HepG2 (cell line): Measurements from ENCODE around the gene IL17RC. TPM values are rescaled to one million over a fixed set of nuclear protein-coding genes. Genes with fewer than 3 reads are reported as not detected.

Source experiments
- ETV5 ChIP-seq: IDR thresholded peaks from 2 replicates; pipeline ENCODE4 v1.6.1; 2018; ENCODE audit warnings: missing biosample characterization, missing genetic modification reagents, inconsistent platforms, borderline replicate concordance
- MYC ChIP-seq: sonication (generic); formaldehyde crosslinking; IDR thresholded peaks from 2 replicates; pipeline ENCODE4 v1.9.0; 2021; ENCODE audit warnings: missing genetic modification reagents, borderline replicate concordance
- NCOA1 ChIP-seq: sonication (generic); formaldehyde crosslinking; IDR thresholded peaks from 2 replicates; pipeline ENCODE4 v1.9.0; 2021; ENCODE audit warnings: missing genetic modification reagents
- NPAS2 ChIP-seq: sonication (generic); formaldehyde crosslinking; IDR thresholded peaks from 2 replicates; pipeline ENCODE4 v1.8.0; 2022; ENCODE audit warnings: mild to moderate bottlenecking, missing genetic modification reagents, borderline replicate concordance
- RFX1 ChIP-seq: fragments of 450-650 bp; IDR thresholded peaks from 2 replicates; pipeline ENCODE4 v1.6.1; 2017
- SNAPC4 ChIP-seq: sonication (generic); formaldehyde crosslinking; IDR thresholded peaks from 2 replicates; pipeline ENCODE4 v1.4.0; 2020; ENCODE audit warnings: mild to moderate bottlenecking, missing genetic modification reagents
- SNAPC5 ChIP-seq: sonication (generic); formaldehyde crosslinking; IDR thresholded peaks from 2 replicates; pipeline ENCODE4 v1.8.1; 2023; ENCODE audit warnings: mild to moderate bottlenecking, missing genetic modification reagents, borderline replicate concordance
- SOX6 ChIP-seq, 2 experiments: fragments of 450-650 bp in 1 of 2; sonication (generic) in 1 of 2; formaldehyde crosslinking in 1 of 2; IDR thresholded peaks; 2 replicates each; pipeline versions ENCODE4 v1.4.0 to v1.6.1; 2017 to 2020; ENCODE audit warnings: antibody characterized with exemption in 1 of 2, mild to moderate bottlenecking in 1 of 2, missing genetic modification reagents in 1 of 2
- TFDP2 ChIP-seq: sonication (generic); formaldehyde crosslinking; IDR thresholded peaks from 2 replicates; pipeline ENCODE4 v1.4.0; 2020; ENCODE audit warnings: missing genetic modification reagents
- ZFYVE20 ChIP-seq: sonication (generic); formaldehyde crosslinking; IDR thresholded peaks from 2 replicates; pipeline ENCODE4 v1.8.0; 2023; ENCODE audit warnings: low read depth, mild to moderate bottlenecking, moderate library complexity, missing genetic modification reagents, borderline replicate concordance
- ZNF253 ChIP-seq: sonication (generic); formaldehyde crosslinking; IDR thresholded peaks from 2 replicates; pipeline ENCODE4 v1.8.0; 2022; ENCODE audit warnings: mild to moderate bottlenecking, missing genetic modification reagents, borderline replicate concordance
- ZNF746 ChIP-seq: sonication (generic); formaldehyde crosslinking; IDR thresholded peaks from 2 replicates; pipeline ENCODE4 v1.8.0; 2022; ENCODE audit warnings: mild to moderate bottlenecking, missing genetic modification reagents
- polyA plus RNA-seq, 8 experiments: library from polyadenylated mRNA; depleted of rRNA in 3 of 8; stranded (reverse) in 7 of 8; unstranded in 1 of 8; fragments of >200 nt; fragmentation: Illumina TruSeq in 4 of 8; extraction: Trizol in 4 of 8; gene quantifications; 2 replicates each; pipeline versions ENCODE4 v1.2.1 to v1.2.3, GENCODE V29; 2011 to 2016; ENCODE audit warnings: low read depth in 4 of 8, missing spikeins in 1 of 8, mixed read lengths in 1 of 8; ENCODE audit not compliant: insufficient read depth in 1 of 8
- total RNA-seq, 5 experiments: library from RNA; depleted of rRNA; stranded (reverse); fragments of >200 nt; fragmentation: Illumina TruSeq; extraction: Trizol; gene quantifications; 2 replicates each; pipeline ENCODE4 v1.2.3, GENCODE V29; 2016; ENCODE audit warnings: low read depth in 1 of 5
- TF ChIP-seq, protein P1 (sequence below): sonication (generic); formaldehyde crosslinking; IDR thresholded peaks from 2 replicates; pipeline ENCODE4 v1.5.1; 2020; ENCODE audit warnings: mild to moderate bottlenecking, moderate library complexity, missing genetic modification reagents
- TF ChIP-seq, protein P2 (sequence below): sonication (generic); formaldehyde crosslinking; IDR thresholded peaks from 2 replicates; pipeline ENCODE4 v1.8.0; 2022; ENCODE audit warnings: mild to moderate bottlenecking, missing genetic modification reagents, moderate library complexity
- TF ChIP-seq, protein P3 (sequence below): IDR thresholded peaks from 2 replicates; pipeline ENCODE4 v1.6.1; 2012; ENCODE audit warnings: inconsistent platforms
- TF ChIP-seq, protein P4 (sequence below): sonication (generic); formaldehyde crosslinking; IDR thresholded peaks from 2 replicates; pipeline ENCODE4 v1.5.0; 2020; ENCODE audit warnings: mild to moderate bottlenecking, low read depth, missing genetic modification reagents, borderline replicate concordance

IL17RC gene
- total and polyA plus RNA-seq, 2 of the 13 experiments (the other 11 are each of a cell fraction or from before 2014, with no cell fraction given), result 20.7 to 24.0 TPM

DNA sequence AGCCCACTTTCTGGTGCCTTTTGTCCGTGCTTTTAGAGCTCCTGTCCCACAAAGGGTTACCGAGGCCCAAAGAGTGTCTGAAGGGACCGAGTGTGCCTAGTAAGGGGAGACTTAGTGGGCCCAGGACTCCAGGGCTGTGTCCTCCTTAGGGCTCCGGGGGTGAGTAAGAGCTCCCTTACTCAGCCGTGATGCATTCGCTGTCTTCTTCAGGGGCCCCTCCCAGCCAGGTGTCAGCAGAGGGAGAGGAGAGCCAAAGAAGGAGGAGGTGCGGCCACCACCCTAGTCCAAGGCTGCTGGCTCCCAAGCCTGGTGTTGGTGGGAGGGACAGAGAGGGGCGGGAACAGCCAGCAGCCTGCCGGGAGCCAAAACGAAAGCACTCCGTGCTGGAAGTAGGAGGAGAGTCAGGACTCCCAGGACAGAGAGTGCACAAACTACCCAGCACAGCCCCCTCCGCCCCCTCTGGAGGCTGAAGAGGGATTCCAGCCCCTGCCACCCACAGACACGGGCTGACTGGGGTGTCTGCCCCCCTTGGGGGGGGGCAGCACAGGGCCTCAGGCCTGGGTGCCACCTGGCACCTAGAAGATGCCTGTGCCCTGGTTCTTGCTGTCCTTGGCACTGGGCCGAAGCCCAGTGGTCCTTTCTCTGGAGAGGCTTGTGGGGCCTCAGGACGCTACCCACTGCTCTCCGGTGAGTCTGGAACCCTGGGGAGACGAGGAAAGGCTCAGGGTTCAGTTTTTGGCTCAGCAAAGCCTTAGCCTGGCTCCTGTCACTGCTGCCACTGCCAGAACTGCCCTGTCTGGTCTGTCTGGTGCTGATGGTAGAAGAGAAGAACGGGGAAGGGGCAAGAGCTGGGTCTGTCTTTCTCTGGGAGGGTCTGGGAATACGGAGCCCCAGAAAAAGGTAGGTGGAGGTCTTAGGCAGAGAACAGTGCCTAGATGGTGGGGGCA, at the start of gene IL17RC (continued):
- TF ChIP-seq, protein P1, sequence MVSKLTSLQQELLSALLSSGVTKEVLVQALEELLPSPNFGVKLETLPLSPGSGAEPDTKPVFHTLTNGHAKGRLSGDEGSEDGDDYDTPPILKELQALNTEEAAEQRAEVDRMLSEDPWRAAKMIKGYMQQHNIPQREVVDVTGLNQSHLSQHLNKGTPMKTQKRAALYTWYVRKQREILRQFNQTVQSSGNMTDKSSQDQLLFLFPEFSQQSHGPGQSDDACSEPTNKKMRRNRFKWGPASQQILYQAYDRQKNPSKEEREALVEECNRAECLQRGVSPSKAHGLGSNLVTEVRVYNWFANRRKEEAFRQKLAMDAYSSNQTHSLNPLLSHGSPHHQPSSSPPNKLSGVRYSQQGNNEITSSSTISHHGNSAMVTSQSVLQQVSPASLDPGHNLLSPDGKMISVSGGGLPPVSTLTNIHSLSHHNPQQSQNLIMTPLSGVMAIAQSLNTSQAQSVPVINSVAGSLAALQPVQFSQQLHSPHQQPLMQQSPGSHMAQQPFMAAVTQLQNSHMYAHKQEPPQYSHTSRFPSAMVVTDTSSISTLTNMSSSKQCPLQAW (CRISPR knock-in tag), result no peak
- TF ChIP-seq SNAPC5 (CRISPR knock-in tag) (no peak), ZNF253 (CRISPR knock-in tag) (no peak), ETV5 (CRISPR knock-in tag) (no peak), MYC (CRISPR knock-in tag) (peak; percentile 11; the same call in 1 of the 2 replicates), ZFYVE20 (no peak), RFX1 (no peak), TFDP2 (CRISPR knock-in tag) (peak; percentile 81), ZNF746 (CRISPR knock-in tag) (no peak; the same call in 1 of the 2 replicates), SOX6 (IDR thresholded peaks at IDR 0.05) (no peak), SOX6 (CRISPR knock-in tag; IDR thresholded peaks at IDR 0.05) (no peak; the same call in 1 of the 2 replicates), SNAPC4 (CRISPR knock-in tag) (no peak), NCOA1 (no peak), NPAS2 (CRISPR knock-in tag) (no peak)
- TF ChIP-seq, protein P2, sequence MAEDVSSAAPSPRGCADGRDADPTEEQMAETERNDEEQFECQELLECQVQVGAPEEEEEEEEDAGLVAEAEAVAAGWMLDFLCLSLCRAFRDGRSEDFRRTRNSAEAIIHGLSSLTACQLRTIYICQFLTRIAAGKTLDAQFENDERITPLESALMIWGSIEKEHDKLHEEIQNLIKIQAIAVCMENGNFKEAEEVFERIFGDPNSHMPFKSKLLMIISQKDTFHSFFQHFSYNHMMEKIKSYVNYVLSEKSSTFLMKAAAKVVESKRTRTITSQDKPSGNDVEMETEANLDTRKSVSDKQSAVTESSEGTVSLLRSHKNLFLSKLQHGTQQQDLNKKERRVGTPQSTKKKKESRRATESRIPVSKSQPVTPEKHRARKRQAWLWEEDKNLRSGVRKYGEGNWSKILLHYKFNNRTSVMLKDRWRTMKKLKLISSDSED (CRISPR knock-in tag), result no peak
- TF ChIP-seq, protein P3, sequence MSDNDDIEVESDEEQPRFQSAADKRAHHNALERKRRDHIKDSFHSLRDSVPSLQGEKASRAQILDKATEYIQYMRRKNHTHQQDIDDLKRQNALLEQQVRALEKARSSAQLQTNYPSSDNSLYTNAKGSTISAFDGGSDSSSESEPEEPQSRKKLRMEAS, result peak; percentile 65; the same call in 1 of the 2 replicates
- TF ChIP-seq, protein P4, sequence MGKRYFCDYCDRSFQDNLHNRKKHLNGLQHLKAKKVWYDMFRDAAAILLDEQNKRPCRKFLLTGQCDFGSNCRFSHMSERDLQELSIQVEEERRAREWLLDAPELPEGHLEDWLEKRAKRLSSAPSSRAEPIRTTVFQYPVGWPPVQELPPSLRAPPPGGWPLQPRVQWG (CRISPR knock-in tag), result no peak
